ENCODE measurements around the gene ERN1. TPM values are rescaled to one million over a fixed set of nuclear protein-coding genes. Genes with fewer than 3 reads are reported as not detected.

The ERN1 gene
- total RNA-seq, 1 donor from 2014 or later = 52.6 TPM

GRCh38 chr17:64145375-64145750 is 15.4 kb upstream of the ERN1 start:
- Histone ChIP-seq H3K36me3 (peaks cover 20% of the 10 kb centered on the region), H3K4me3 (peak overlapping the region; percentile 93), H3K4me1 (peaks cover 21% of the 10 kb centered on the region), H3K27ac (peak overlapping the region; percentile 98), H3K9me3 (no peaks in the 10 kb centered on the region), H3K27me3 (no peaks in the 10 kb centered on the region)
- TF ChIP-seq CTCF (IDR thresholded peaks at IDR 0.05) = no peak
- intact Hi-C loops (cut with DNase I) = no loop called here
- peak; percentile 0 for ATAC-seq
- no peak for DNase-seq

- Histone ChIP-seq H3K4me1 (no peaks in the 10 kb centered on the region), H3K36me3 (no peaks in the 10 kb centered on the region), H3K9me3 (no peaks in the 10 kb centered on the region), H3K4me3 (no peak overlapping the region), H3K27ac (no peak overlapping the region), H3K27me3 (no peaks in the 10 kb centered on the region)
- intact Hi-C loops (cut with DNase I) = loop anchor here (10.0 kb wide), 1 partner anchor 225 kb away; the partner anchor contains the start of genes CSHL1 and GH1
- ATAC-seq (no peak), DNase-seq (no peak)
- TF ChIP-seq CTCF (IDR thresholded peaks at IDR 0.05) = no peak
These were observed 9.6 kb upstream of the ERN1 start for GRCh38 chr17:64139542-64139941.

GRCh38 chr17:64138441-64138840 is 8.5 kb upstream of the ERN1 start:
- no peak overlapping the region for H3K4me3 ChIP-seq
- TF ChIP-seq CTCF (IDR thresholded peaks at IDR 0.05) = no peak
- no peak overlapping the region for H3K27ac ChIP-seq
- ATAC-seq = no peak
- H3K27me3 ChIP-seq = no peaks in the 10 kb centered on the region
- no peak for DNase-seq
- H3K9me3 ChIP-seq = no peaks in the 10 kb centered on the region
- intact Hi-C loops (cut with DNase I) = loop anchor here (10.0 kb wide), 1 partner anchor 224 kb away; the partner anchor contains the start of genes CSHL1 and GH1
- no peaks in the 10 kb centered on the region for H3K36me3 ChIP-seq
- H3K4me1 ChIP-seq = no peaks in the 10 kb centered on the region

- Histone ChIP-seq H3K36me3 (no peaks in the 10 kb centered on the region), H3K4me1 (peaks cover 6% of the 10 kb centered on the region), H3K27ac (no peak overlapping the region), H3K9me3 (no peaks in the 10 kb centered on the region), H3K27me3 (no peaks in the 10 kb centered on the region), H3K4me3 (no peak overlapping the region)
- ATAC-seq (no peak), DNase-seq (no peak)
- intact Hi-C loops (cut with DNase I) = loop anchor here (10.0 kb wide), 1 partner anchor 220 kb away; the partner anchor contains the start of genes CSHL1 and GH1
- TF ChIP-seq CTCF (IDR thresholded peaks at IDR 0.05) = no peak
These were observed 5.1 kb upstream of the ERN1 start for GRCh38 chr17:64135000-64135399.

- no peak overlapping the region for H3K27ac ChIP-seq
- H3K4me1 ChIP-seq = peaks cover 6% of the 10 kb centered on the region
- H3K27me3 ChIP-seq = no peaks in the 10 kb centered on the region
- H3K4me3 ChIP-seq = no peak overlapping the region
- no peak for TF ChIP-seq CTCF (IDR thresholded peaks at IDR 0.05)
- no peaks in the 10 kb centered on the region for H3K9me3 ChIP-seq
- ATAC-seq (no peak), DNase-seq (no peak)
- no peaks in the 10 kb centered on the region for H3K36me3 ChIP-seq
- intact Hi-C loops (cut with DNase I) = loop anchor here (10.0 kb wide), 1 partner anchor 220 kb away; the partner anchor contains the start of genes CSHL1 and GH1
These were observed 4.4 kb upstream of the ERN1 start for GRCh38 chr17:64134216-64134970.

Data from upper lobe of right lung (tissue), 1 donor.